ENCODE data around the gene LY6G5B. TPM values are rescaled to one million over a fixed set of nuclear protein-coding genes. Genes with fewer than 3 reads are reported as not detected.

Gene LY6G5B
- total and polyA plus RNA-seq, 2 of the 4 experiments (the other 2 are of a cell fraction): 2.2 to 13.6 TPM

DNA sequence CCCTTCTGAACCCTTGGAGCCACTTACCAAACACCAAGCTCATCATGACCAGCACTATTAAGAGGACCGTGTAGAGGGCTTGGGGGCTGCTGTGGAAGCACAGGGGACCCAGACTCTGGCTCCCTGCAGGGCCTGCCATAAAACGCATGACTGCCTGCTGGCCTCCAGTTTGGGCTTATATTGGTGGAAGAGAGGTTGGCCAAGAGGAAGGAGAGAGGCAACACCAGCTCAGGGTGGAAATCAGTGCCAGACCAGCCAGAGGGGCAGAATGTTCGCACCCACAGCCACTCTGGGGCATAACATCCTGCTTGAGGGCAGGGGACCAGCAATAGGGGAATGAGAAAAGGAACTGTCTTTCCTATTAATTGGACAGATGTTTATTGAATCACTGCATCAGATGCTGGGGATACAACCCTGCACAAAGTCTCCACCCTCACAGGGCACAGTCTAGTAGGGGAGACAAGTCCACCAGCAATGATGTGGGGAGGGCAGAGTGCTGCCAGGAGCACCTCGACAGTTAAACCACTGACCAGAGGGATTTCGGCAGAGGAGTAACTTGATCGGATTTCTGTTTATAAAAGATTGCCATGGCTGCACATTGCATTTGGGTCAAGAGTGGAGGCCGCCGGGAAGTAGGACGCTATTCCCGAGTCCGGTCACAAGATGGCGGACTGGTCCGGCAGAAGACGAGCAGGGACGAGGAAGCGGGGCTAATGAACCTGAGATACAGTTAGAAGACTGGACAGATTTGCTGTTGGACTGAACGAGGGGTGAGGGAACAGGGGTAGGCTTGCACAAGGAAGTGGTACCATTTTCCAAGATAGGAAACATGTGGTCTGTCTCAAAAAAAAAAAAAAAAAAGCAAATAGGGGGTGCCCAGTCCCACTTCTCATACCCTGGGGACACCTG lies 10.7 kb downstream of the LY6G5B start, which contains the start of gene LY6G5C:
TSS of gene LY6G5C (minus strand) at position 842 of the 909 bp plus-strand sequence. CDS start at position 148, 694 bp downstream.
- TF ChIP-seq NFE2L2 (IDR thresholded peaks at IDR 0.05; ENCODE audit: low read depth, low read length) (no peak), MXI1 (IDR thresholded peaks at IDR 0.05; ENCODE audit: borderline replicate concordance, low read depth, low read length) (peak; percentile 46; the same call in 1 of the 2 replicates), RAD21 (IDR thresholded peaks at IDR 0.05; ENCODE audit: low read length) (peak; percentile 97), SMC3 (IDR thresholded peaks at IDR 0.05; ENCODE audit: low read depth, low read length) (peak; percentile 83), CHD1 (IDR thresholded peaks at IDR 0.05; ENCODE audit: low read depth, low read length) (no peak), RFX5 (IDR thresholded peaks at IDR 0.05; ENCODE audit: low read depth, low read length) (no peak), CEBPB (IDR thresholded peaks at IDR 0.05; ENCODE audit: low read depth, low read length) (peak; percentile 36; the same call in 1 of the 2 replicates), BHLHE40 (IDR thresholded peaks at IDR 0.05; ENCODE audit: low read depth, low read length) (no peak), MAZ (IDR thresholded peaks at IDR 0.05; ENCODE audit: borderline replicate concordance, low read depth, low read length) (0 out of 2 replicates have a peak, but pooled peaks have one; percentile 21), MAFK (IDR thresholded peaks at IDR 0.05; ENCODE audit: low read depth, low read length) (peak; percentile 29; the same call in 1 of the 2 replicates), RCOR1 (IDR thresholded peaks at IDR 0.05; ENCODE audit: insufficient replicate concordance, low read length) (peak; percentile 45)
- TF ChIP-seq, protein P1, sequence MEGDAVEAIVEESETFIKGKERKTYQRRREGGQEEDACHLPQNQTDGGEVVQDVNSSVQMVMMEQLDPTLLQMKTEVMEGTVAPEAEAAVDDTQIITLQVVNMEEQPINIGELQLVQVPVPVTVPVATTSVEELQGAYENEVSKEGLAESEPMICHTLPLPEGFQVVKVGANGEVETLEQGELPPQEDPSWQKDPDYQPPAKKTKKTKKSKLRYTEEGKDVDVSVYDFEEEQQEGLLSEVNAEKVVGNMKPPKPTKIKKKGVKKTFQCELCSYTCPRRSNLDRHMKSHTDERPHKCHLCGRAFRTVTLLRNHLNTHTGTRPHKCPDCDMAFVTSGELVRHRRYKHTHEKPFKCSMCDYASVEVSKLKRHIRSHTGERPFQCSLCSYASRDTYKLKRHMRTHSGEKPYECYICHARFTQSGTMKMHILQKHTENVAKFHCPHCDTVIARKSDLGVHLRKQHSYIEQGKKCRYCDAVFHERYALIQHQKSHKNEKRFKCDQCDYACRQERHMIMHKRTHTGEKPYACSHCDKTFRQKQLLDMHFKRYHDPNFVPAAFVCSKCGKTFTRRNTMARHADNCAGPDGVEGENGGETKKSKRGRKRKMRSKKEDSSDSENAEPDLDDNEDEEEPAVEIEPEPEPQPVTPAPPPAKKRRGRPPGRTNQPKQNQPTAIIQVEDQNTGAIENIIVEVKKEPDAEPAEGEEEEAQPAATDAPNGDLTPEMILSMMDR (conservative IDR thresholded peaks at IDR 0.05; ENCODE audit: low read depth, low read length): peak; percentile 94
- peak within 1 kb of the TSS; percentile 40; the same call in 1 of the 2 replicates for H3K18ac ChIP-seq (ENCODE audit: low read depth, low read length)
- ChIA-PET POLR2A (ENCODE audit: unreplicated experiment) (interaction anchor here (0.6 kb wide), 2 partner anchors 271 to 496 kb away, joined by 3 to 5 read pairs; partner anchors contain the start of gene AGPAT1), CTCF (interaction anchor here (0.6 to 0.8 kb wide), 2 partner anchors 14 to 49 kb away, joined by 3 read pairs; partner anchors contain the start of gene DDAH2)
- no peaks in the 10 kb centered on the region for H3K9me3 ChIP-seq (ENCODE audit: control insufficient read depth, insufficient read depth, low read length)
- H2BK20ac ChIP-seq (ENCODE audit: low read depth, low read length): no peak within 1 kb of the TSS
- ATAC-seq (ENCODE audit: low read depth) (peak; percentile 96), DNase-seq (peak; percentile 94)
- no TSS peak for BruUV-seq (replicated peaks)
- peak within 1 kb of the TSS; percentile 47; the same call in 1 of the 2 replicates for H3K23ac ChIP-seq (ENCODE audit: low read depth, low read length)
- dilution Hi-C loops (cut with HindIII; ENCODE audit: low sequenced_read_pairs, unreplicated experiment): no loop called here
- H4K91ac ChIP-seq (ENCODE audit: insufficient read depth, low read depth, low read length): peak within 1 kb of the TSS; percentile 69
- no peaks in the 10 kb centered on the region for H4K20me1 ChIP-seq (ENCODE audit: insufficient read depth, low read length)
- peak within 1 kb of the TSS; percentile 53 for H3K9ac ChIP-seq (ENCODE audit: low read depth, low read length)
- in situ Hi-C loops (cut with MboI; ENCODE audit: low sequenced_read_pairs): loop anchor here (10.0 kb wide), 2 partner anchors 154 to 264 kb away; partner anchors contain the start of gene CFB
- no peaks in the 10 kb centered on the region for H3K79me1 ChIP-seq (ENCODE audit: low read depth in 1 of 2, low read length in 2 of 2)
- intact Hi-C loops (cut with micrococcal nuclease): loop anchor here (1.0 to 2.0 kb wide), 5 partner anchors 48 to 272 kb away; partner anchors contain the start of gene DDAH2
- H4K8ac ChIP-seq (ENCODE audit: low read depth in 2 of 2, low read length in 2 of 2): peak within 1 kb of the TSS; percentile 68 to 78
- no peak within 1 kb of the TSS for H3K56ac ChIP-seq (ENCODE audit: extremely low read depth, insufficient read depth, low read length)
- peak within 1 kb of the TSS; percentile 33 for H2BK120ac ChIP-seq (ENCODE audit: low read depth, low read length)
- peak within 1 kb of the TSS; percentile 84 for H2AK9ac ChIP-seq (replicated peaks; ENCODE audit: low read depth, low read length, poor library complexity)
- peaks cover 1% of the 10 kb centered on the region; the same call in 1 of the 2 replicates for H3K36me3 ChIP-seq (ENCODE audit: control insufficient read depth, insufficient read depth, low read length)
- peak within 1 kb of the TSS; percentile 23 for H2BK5ac ChIP-seq (ENCODE audit: low read depth, low read length, poor library complexity, severe bottlenecking)
- H3K27me3 ChIP-seq (ENCODE audit: control insufficient read depth, insufficient read depth, low read length): no peaks in the 10 kb centered on the region
- WGBS, 2 experiments (ENCODE audit: extremely low coverage in 2 of 2, insufficient read length in 1 of 2): 0% methylated on average over 10 of the region's 17 CpGs; no CpG with 5 or more reads in 1 of the 2 experiments
- H3K4ac ChIP-seq (ENCODE audit: low read depth, low read length): peak within 1 kb of the TSS; percentile 62
- H2AK5ac ChIP-seq (ENCODE audit: low read depth, low read length): peak within 1 kb of the TSS; percentile 37; the same call in 1 of the 2 replicates
- peak within 1 kb of the TSS; percentile 82 for H4K5ac ChIP-seq (ENCODE audit: low read depth, low read length)
- H2AFZ ChIP-seq (replicated peaks; ENCODE audit: low read length, poor library complexity): peak within 1 kb of the TSS; percentile 93
- H3K14ac ChIP-seq (replicated peaks; ENCODE audit: low read depth, low read length): peak within 1 kb of the TSS; percentile 26
- H2BK15ac ChIP-seq (ENCODE audit: low read depth, low read length): peak within 1 kb of the TSS; percentile 38; the same call in 1 of the 3 replicates
- H3K4me3 ChIP-seq (ENCODE audit: insufficient read depth, low read depth, low read length): peak within 1 kb of the TSS; percentile 27
- H3K4me1 ChIP-seq (ENCODE audit: control insufficient read depth, insufficient read depth, low read length): peaks cover 12% of the 10 kb centered on the region
- H3K4me2 ChIP-seq (ENCODE audit: low read depth, low read length): peak within 1 kb of the TSS; percentile 79
- peak within 1 kb of the TSS; percentile 42 for H3K27ac ChIP-seq (ENCODE audit: insufficient read depth, low read length)
- 0 out of 2 replicates have a peak, but pooled peaks cover 5% of the 10 kb centered on the region for H3K9me1 ChIP-seq (ENCODE audit: insufficient read depth, low read length)

Measured in IMR-90 (cell line).